MM.1S (cell line): Measurements from ENCODE around the gene AAMDC.
"Not testable (repeated sequence)": the region's sequence is repeated elsewhere in the genome, so short reads cannot be mapped to it uniquely, and the experiment has no call there.

Experiments used
- DNase-seq: peaks from one replicate; pipeline ENCODE4 v3.0.0-alpha.2; 2015
- H2AFZ ChIP-seq: fragments of 300-600 bp; sonication (generic); 2 replicates; pipeline ENCODE4 v1.6.0; 2016; ENCODE audit warnings: antibody characterized with exemption, low read length
- H3F3A ChIP-seq: fragments of 300-600 bp; sonication (generic); 2 replicates; pipeline ENCODE4 v1.6.1; 2016; ENCODE audit warnings: mild to moderate bottlenecking, antibody characterized with exemption, low read length, moderate library complexity, mixed read lengths; ENCODE audit not compliant: insufficient read depth
- H3K27ac ChIP-seq: fragments of 300-600 bp; sonication (generic); 2 replicates; pipeline ENCODE4 v1.5.1; 2016; ENCODE audit warnings: mild to moderate bottlenecking, low read length
- H3K27me3 ChIP-seq: fragments of 300-600 bp; sonication (generic); replicated peaks from 2 replicates; pipeline ENCODE4 v1.6.0; 2016; ENCODE audit warnings: low read length; ENCODE audit not compliant: insufficient read depth
- H3K36me3 ChIP-seq: fragments of 300-600 bp; sonication (generic); replicated peaks from 2 replicates; pipeline ENCODE4 v1.6.1; 2016; ENCODE audit warnings: mild to moderate bottlenecking, low read length, mixed read lengths; ENCODE audit not compliant: insufficient read depth
- H3K4me1 ChIP-seq: fragments of 300-600 bp; sonication (generic); 2 replicates; pipeline ENCODE4 v1.6.1; 2016; ENCODE audit warnings: low read length, mixed read lengths
- H3K4me2 ChIP-seq: fragments of 300-600 bp; sonication (generic); 2 replicates; pipeline ENCODE4 v1.6.0; 2016; ENCODE audit warnings: low read depth, low read length
- H3K4me3 ChIP-seq: fragments of 300-600 bp; sonication (generic); 2 replicates; pipeline ENCODE4 v1.5.1; 2016; ENCODE audit warnings: low read length, mixed read lengths
- H3K79me2 ChIP-seq: fragments of 300-600 bp; sonication (generic); 2 replicates; pipeline ENCODE4 v1.6.1; 2016; ENCODE audit warnings: mixed run types, low read length, mixed read lengths
- H3K9ac ChIP-seq: fragments of 300-600 bp; sonication (generic); 2 replicates; pipeline ENCODE4 v1.6.1; 2016; ENCODE audit warnings: low read length, mixed read lengths
- H3K9me2 ChIP-seq: fragments of 300-600 bp; sonication (generic); replicated peaks from 2 replicates; pipeline ENCODE4 v1.6.1; 2016; ENCODE audit warnings: mild to moderate bottlenecking, low read length, mixed read lengths; ENCODE audit not compliant: insufficient read depth
- H3K9me3 ChIP-seq: fragments of 300-600 bp; sonication (generic); replicated peaks from 2 replicates; pipeline ENCODE4 v1.6.1; 2016; ENCODE audit warnings: mild to moderate bottlenecking, low read length, mixed read lengths; ENCODE audit not compliant: insufficient read depth
- H4K20me1 ChIP-seq: fragments of 300-600 bp; sonication (generic); 2 replicates; pipeline ENCODE4 v1.6.1; 2016; ENCODE audit warnings: mild to moderate bottlenecking, low read length, moderate library complexity, mixed read lengths; ENCODE audit not compliant: insufficient read depth
- EZH2 ChIP-seq: fragments of 300-600 bp; sonication (generic); optimal IDR thresholded peaks from 2 replicates; pipeline ENCODE3; 2017; ENCODE audit warnings: low read depth, mild to moderate bottlenecking, antibody characterized with exemption, low read length, mixed read lengths
- EZH2phosphoT487 ChIP-seq: fragments of 300-600 bp; sonication (generic); IDR thresholded peaks from 2 replicates; pipeline ENCODE4 v1.6.1; 2018; ENCODE audit warnings: antibody characterized with exemption, low read length
- TF ChIP-seq, protein P1 (sequence below): fragments of 300-600 bp; sonication (generic); IDR thresholded peaks from 2 replicates; pipeline ENCODE4 v1.5.1; 2016; ENCODE audit warnings: antibody characterized with exemption, low read length, mixed read lengths

The AAMDC gene

DNA sequence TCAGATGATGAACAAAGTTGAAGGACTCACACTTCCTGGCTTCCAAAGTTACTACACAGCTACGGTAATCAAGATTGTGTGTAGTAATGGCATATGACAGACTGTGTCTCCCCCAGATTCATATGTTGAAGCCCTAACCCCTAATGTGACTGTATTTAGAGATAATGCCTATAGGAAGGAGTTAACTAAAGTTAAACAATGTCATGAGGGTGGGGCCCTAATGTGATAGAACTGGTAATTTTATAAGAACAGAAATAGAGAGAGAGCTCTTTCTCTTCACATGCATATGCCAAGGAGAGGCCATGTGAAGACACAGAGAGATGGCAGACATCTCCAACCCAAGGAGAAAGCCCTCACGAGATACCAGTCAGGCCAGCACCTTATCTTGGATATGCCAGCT, 8.0 kb downstream of the AAMDC start:
- DNase-seq = no peak
- H3K4me3 ChIP-seq = no peak overlapping the region
- H3K9me2 ChIP-seq = no peaks in the 10 kb centered on the region

DNA sequence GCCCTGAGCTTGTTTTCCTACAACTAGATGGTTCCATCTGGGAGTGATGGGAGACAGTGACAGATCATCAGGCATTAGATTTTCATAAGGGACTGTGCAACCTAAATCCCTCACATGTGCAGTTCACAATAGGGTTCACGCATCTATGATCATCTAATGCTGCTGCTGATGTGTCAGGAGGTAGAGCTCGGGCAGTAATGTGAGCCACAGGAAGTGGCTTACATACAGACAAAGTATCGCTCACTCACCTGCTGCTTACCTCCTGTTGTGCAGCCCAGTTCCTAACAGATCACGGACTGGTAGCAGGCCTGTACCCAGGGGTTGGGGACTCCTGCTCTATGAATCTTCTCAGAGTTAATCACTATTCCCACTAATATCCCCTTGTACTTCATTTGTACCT, 12.4 kb downstream of the AAMDC start:
- Histone ChIP-seq H3K4me2 (no peak overlapping the region), H3K4me1 (no peaks in the 10 kb centered on the region), H4K20me1 (no peaks in the 10 kb centered on the region), H3K27me3 (no peaks in the 10 kb centered on the region), H3K9me3 (no peaks in the 10 kb centered on the region), H3K27ac (no peak overlapping the region), H3K9me2 (no peaks in the 10 kb centered on the region), H3K4me3 (no peak overlapping the region), H3F3A (no peaks in the 10 kb centered on the region), H3K9ac (no peak overlapping the region), H2AFZ (no peak overlapping the region), H3K79me2 (no peaks in the 10 kb centered on the region), H3K36me3 (no peaks in the 10 kb centered on the region)
- no peak for TF ChIP-seq EZH2phosphoT487
- TF ChIP-seq, protein P1, sequence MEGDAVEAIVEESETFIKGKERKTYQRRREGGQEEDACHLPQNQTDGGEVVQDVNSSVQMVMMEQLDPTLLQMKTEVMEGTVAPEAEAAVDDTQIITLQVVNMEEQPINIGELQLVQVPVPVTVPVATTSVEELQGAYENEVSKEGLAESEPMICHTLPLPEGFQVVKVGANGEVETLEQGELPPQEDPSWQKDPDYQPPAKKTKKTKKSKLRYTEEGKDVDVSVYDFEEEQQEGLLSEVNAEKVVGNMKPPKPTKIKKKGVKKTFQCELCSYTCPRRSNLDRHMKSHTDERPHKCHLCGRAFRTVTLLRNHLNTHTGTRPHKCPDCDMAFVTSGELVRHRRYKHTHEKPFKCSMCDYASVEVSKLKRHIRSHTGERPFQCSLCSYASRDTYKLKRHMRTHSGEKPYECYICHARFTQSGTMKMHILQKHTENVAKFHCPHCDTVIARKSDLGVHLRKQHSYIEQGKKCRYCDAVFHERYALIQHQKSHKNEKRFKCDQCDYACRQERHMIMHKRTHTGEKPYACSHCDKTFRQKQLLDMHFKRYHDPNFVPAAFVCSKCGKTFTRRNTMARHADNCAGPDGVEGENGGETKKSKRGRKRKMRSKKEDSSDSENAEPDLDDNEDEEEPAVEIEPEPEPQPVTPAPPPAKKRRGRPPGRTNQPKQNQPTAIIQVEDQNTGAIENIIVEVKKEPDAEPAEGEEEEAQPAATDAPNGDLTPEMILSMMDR = no peak
- no peak for TF ChIP-seq EZH2
- DNase-seq = no peak

More for the DNA sequence above, 8.0 kb downstream of the AAMDC start:
- Histone ChIP-seq H3K79me2 (no peaks in the 10 kb centered on the region), H3K9ac (no peak overlapping the region), H3K36me3 (no peaks in the 10 kb centered on the region), H2AFZ (no peak overlapping the region), H3F3A (no peaks in the 10 kb centered on the region), H3K4me1 (no peaks in the 10 kb centered on the region), H4K20me1 (no peaks in the 10 kb centered on the region), H3K27me3 (no peaks in the 10 kb centered on the region), H3K9me3 (no peaks in the 10 kb centered on the region), H3K27ac (no peak overlapping the region), H3K4me2 (no peak overlapping the region)
- TF ChIP-seq EZH2 (no peak), EZH2phosphoT487 (no peak)
- TF ChIP-seq, protein P1 = no peak

DNA sequence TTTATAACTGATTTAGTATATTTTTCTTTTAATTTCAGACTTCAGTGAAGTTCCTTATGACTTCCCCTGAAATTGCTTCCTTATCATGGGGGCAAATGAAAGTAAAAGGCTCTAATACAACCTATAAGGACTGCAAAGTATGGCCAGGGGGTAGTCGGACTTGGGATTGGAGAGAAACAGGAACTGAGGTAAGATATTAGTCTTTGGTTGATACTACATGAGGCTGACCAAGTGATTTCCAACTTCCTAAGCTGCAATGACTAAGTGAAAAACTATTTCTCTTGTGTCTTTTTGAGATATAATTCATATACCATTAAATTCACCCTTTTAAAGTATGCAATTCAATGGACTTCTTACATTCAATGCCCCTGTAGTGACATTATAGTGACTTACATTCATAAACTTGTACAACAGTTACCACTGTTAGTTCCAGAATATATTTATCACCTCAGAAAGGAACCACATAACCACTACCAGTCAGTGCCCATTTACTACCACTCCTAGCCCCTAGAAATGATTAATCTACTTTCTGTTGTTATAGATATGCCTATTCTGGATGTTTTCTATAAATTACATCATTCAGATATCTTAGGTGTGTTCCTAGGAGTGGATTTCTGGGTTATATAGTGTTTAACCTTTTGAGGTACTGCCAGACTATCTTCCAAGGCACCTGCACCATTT, 21.6 kb downstream of the AAMDC start:
- Histone ChIP-seq H3K27me3 (no peaks in the 10 kb centered on the region), H4K20me1 (no peaks in the 10 kb centered on the region), H3K36me3 (no peaks in the 10 kb centered on the region), H3K79me2 (no peaks in the 10 kb centered on the region), H3F3A (no peaks in the 10 kb centered on the region), H3K4me1 (no peaks in the 10 kb centered on the region), H3K9me3 (no peaks in the 10 kb centered on the region), H3K4me3 (no peak overlapping the region), H3K27ac (no peak overlapping the region), H3K4me2 (no peak overlapping the region), H3K9ac (no peak overlapping the region), H2AFZ (no peak overlapping the region), H3K9me2 (no peaks in the 10 kb centered on the region)
- no peak for DNase-seq
- TF ChIP-seq, protein P1 = no peak
- TF ChIP-seq EZH2phosphoT487 = no peak
- TF ChIP-seq EZH2 = no peak

DNA sequence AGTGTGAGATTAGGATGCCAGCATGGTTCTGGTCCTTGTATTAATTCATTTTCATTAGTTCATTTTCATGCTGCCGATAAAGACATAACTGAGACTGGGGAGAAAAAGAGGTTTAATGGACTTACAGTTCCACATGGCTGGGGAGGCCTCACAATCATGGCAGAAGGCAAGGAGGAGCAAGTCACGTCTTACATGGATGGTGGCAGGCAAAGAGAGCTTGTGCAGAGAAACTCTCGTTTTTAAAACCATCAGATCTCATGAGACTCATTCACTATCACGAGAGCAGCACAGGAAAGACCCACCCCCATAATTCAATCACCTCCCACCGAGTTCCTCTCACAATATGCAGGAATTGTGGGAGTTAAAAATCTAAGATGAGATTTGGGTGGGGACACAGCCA, 22.8 kb downstream of the AAMDC start:
- not testable (repeated sequence) for H3K4me3 ChIP-seq, DNase-seq, H3K36me3 ChIP-seq

More for the DNA sequence above, 22.8 kb downstream of the AAMDC start:
- H3K4me2 ChIP-seq, H3K27me3 ChIP-seq, H3K4me1 ChIP-seq, H2AFZ ChIP-seq, H3K9me3 ChIP-seq, H3K27ac ChIP-seq, H3F3A ChIP-seq, H3K9me2 ChIP-seq, H3K79me2 ChIP-seq, H3K9ac ChIP-seq, H4K20me1 ChIP-seq: not testable (repeated sequence)
